ACHN (cell line): Measurements from ENCODE around the gene SCN9A.

Source experiments
- DNase-seq: peaks from one replicate; pipeline ENCODE4 v3.0.0-alpha.2; 2015
- in situ Hi-C: cut with HindIII; loops from 2 replicates; pipeline ENCODE4 v1.10.0; 2017; ENCODE audit warnings: low sequenced_read_pairs, low pct_ligation_motif_present, low pct_unique_long_range_greater_than_20kb

SCN9A gene

DNA sequence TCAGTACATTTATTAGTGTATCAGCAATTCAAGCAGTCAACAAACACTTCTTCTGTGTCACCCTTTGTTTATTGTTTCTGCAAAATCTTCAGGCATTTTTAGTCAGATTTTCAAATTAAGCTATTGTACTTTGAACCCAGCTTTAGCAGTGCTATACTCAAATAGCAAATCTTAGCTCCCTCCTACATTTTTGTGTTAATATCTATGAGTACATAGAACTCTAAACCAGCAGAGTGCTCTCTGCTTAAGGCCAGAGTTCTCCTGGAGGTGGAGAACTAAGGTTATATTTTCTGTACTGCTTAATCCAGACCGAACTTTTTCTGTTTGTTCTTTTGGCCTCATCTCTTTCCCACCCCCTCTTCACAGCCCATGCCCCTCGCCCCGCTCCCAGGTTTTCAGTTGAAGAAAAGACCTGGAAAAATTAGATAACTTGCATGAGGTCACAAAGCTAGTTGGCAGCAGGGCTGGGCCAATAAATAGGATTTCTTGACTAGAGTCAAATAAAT is 218.7 kb downstream of the SCN9A start:
- in situ Hi-C loops: no loop called here
- DNase-seq: no peak

DNA sequence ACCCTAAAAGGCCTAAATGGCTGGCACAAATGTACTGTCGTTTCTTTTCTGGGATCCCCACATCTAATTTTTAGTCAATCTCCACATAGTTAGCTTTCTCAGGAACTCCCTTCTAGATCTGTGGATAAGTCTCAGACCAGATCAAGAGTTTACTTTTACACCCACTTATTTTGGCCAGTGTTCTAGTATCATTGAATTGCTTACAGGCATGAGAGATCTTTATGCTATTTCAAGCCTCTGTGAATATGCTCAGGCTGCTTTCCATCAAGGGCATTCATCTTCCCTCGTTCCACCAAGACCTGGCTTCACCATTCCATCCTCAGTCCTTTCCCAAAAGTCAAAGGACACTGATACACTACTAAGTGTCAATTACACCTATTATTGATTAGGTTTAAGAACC is 220.2 kb downstream of the SCN9A start:
- DNase-seq: no peak
- in situ Hi-C loops: no loop called here

DNA sequence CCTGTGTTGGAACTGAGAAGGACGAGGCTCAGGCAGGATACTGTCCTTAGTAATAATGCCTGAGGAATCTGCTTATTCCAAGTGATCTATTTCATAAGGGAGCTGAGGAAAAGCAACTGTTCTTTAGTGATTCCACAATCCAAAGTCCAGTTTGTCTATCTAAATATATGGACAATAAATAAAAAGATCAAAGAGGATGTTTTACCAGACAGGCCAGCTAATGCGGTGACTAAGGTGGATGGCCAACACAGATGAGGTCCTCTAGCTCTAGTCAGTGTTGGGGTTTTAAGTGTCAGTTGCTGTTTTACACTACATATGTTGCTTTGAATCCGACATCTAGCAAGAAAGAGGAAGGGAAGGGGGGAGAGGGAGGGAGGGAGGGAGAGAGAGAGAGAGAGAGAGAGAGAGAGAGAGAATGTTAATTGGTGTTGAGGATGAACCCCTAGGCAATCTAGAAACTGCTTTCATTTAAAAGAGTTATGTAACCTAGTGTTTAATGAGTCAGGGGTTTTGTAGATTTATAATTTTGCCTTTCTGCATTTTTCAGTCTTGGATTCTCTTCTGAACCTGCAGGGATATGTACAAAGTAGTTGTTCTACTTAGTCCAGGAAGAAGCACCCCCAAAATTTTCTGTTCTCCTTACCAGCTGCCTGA is 220.9 kb downstream of the SCN9A start:
- in situ Hi-C loops: no loop called here
- no peak for DNase-seq

DNA sequence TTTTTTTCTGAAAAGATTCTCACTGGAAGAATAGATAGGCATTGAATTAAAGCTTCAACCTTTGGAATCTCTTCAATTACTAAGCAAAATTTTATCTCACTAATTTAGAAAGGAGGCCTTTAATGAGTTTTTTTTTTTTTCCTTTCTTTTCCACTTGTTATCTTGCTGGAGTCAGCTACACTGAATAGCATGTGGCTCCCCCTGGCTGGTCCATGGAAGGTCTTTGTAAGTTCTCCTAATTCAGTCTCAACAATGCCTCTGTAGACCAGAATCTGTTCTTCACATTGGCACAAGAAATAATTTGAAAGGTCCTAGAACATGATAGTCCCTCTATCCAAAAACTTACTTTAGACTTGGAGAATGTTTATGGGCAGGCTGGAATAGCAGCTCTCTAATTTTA is 223.7 kb downstream of the SCN9A start:
- DNase-seq: no peak
- in situ Hi-C loops: no loop called here

DNA sequence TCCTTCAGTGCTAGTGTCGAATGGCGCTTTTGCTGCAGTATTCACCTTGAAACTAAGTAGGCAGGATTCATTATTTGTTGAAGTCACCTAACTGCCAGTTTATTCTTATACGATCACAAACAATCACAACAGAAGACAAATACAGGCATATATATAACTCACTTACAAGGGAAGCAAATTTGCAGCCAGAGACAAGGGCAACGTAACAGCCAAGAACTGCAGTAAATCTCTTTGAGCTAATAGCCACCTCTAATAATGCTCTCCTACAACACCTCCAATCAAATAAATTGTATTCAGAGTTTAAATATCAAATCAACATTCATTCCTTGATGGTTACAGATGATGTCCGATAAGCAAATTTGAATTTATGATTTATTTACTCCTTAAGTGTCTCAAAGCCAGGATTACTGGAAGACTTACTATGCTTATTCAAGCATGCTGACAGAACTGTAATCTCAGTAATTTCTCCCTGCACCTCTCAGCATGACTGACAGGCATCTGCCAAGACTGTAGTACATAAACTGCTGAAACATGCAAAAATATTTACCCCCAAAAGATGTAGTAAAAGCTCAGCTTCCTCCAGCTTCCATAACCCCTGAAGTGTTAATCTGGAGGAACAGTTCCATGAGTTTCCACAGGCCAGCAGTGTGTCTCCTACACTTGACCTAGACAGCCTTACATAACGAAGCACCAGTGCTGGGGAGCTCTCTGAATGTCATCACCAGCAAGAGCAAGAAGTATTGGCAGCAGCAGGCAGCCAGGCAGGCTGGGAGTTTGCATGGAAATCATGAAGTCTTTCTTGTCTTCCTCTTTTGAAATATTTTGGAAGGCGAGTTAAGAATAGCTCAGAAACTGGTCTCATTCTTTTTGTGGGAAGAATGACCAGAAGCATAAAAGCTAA is 227.0 kb downstream of the SCN9A start:
- DNase-seq: no peak

DNA sequence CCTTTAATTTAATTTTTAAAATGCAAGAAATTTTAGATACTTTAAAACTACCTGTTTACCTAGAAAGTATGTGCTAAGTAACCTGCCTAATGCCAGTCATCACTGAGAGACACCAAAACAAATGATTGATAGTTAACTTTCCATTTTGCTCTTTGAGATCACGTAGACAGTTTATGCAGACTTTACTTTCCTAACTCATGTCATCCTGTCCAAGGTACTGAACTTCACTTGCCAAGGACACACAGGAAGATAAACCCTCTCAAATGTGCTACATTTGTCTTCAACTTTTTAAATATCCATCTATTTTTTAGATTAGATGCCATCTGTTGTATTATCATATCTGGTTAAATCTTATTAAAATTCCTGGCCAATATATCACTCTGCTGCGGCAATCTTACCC is 227.9 kb downstream of the SCN9A start:
- in situ Hi-C loops: no loop called here
- DNase-seq: no peak

More for the DNA sequence above, 227.0 kb downstream of the SCN9A start:
- in situ Hi-C loops: no loop called here
